H9 (cell line): Measurements from ENCODE around the gene TNFRSF1B. TPM values are rescaled to one million over a fixed set of nuclear protein-coding genes. Genes with fewer than 3 reads are reported as not detected.

Source experiments
- DNase-seq: peaks from one replicate; pipeline ENCODE4 v3.0.0-alpha.2; 2017
- H2AFZ ChIP-seq: one replicate; pipeline ENCODE4 v1.6.1; 2013; ENCODE audit warnings: mild to moderate bottlenecking, low read length, control low read depth, moderate library complexity
- H2AK5ac ChIP-seq: 2 replicates; pipeline ENCODE4 v1.6.1; 2013; ENCODE audit warnings: low read length, control low read depth, mixed read lengths; ENCODE audit not compliant: insufficient read length
- H2BK120ac ChIP-seq: one replicate; pipeline ENCODE4 v1.6.1; 2013; ENCODE audit warnings: low read depth, mild to moderate bottlenecking, low read length, control low read depth, inconsistent platforms; ENCODE audit not compliant: poor library complexity, severe bottlenecking
- H2BK12ac ChIP-seq: 2 replicates; pipeline ENCODE4 v1.6.1; 2013; ENCODE audit warnings: low read length, control low read depth, mixed read lengths, low read depth; ENCODE audit not compliant: insufficient read length
- H2BK15ac ChIP-seq: 2 replicates; pipeline ENCODE4 v1.6.1; 2013; ENCODE audit warnings: low read depth, low read length, control low read depth
- H2BK20ac ChIP-seq: one replicate; pipeline ENCODE4 v1.6.1; 2013; ENCODE audit warnings: low read depth, mild to moderate bottlenecking, low read length, control low read depth, inconsistent platforms; ENCODE audit not compliant: poor library complexity, severe bottlenecking
- H2BK5ac ChIP-seq: 2 replicates; pipeline ENCODE4 v1.6.1; 2013; ENCODE audit warnings: low read length, control low read depth, mixed read lengths; ENCODE audit not compliant: insufficient read length
- H3K14ac ChIP-seq: 2 replicates; pipeline ENCODE4 v1.6.1; 2013; ENCODE audit warnings: low read length, control low read depth; ENCODE audit not compliant: insufficient read depth
- H3K18ac ChIP-seq: 2 replicates; pipeline ENCODE4 v1.6.1; 2013; ENCODE audit warnings: low read depth, mild to moderate bottlenecking, mixed read lengths, low read length, control low read depth; ENCODE audit not compliant: insufficient read length
- H3K23ac ChIP-seq: 2 replicates; pipeline ENCODE4 v1.6.1; 2013; ENCODE audit warnings: low read length, control low read depth, mixed read lengths, low read depth; ENCODE audit not compliant: insufficient read length
- H3K23me2 ChIP-seq: 2 replicates; pipeline ENCODE4 v1.6.1; 2013; ENCODE audit warnings: low read depth, mild to moderate bottlenecking, mixed read lengths, low read length, control low read depth; ENCODE audit not compliant: insufficient read length, poor library complexity, severe bottlenecking
- H3K27ac ChIP-seq: 2 replicates; pipeline ENCODE4 v1.5.1; 2013; ENCODE audit warnings: low read length, control low read depth, mixed read lengths, low read depth; ENCODE audit not compliant: insufficient read length
- H3K27me3 ChIP-seq: 2 replicates; pipeline ENCODE4 v1.6.1; 2013; ENCODE audit warnings: low read length, control low read depth, inconsistent platforms; ENCODE audit not compliant: insufficient read depth
- H3K4ac ChIP-seq: 2 replicates; pipeline ENCODE4 v1.6.1; 2013; ENCODE audit warnings: low read depth, mild to moderate bottlenecking, control low read depth, inconsistent platforms, low read length, moderate library complexity
- H3K4me1 ChIP-seq: 2 replicates; pipeline ENCODE4 v1.6.1; 2013; ENCODE audit warnings: low read length, control low read depth, inconsistent platforms; ENCODE audit not compliant: insufficient read depth
- H3K4me2 ChIP-seq: 2 replicates; pipeline ENCODE4 v1.6.1; 2013; ENCODE audit warnings: low read length, control low read depth, mixed read lengths; ENCODE audit not compliant: insufficient read length, insufficient read depth
- H3K56ac ChIP-seq: 2 replicates; pipeline ENCODE4 v1.6.1; 2013; ENCODE audit warnings: low read depth, mild to moderate bottlenecking, mixed read lengths, low read length, control low read depth; ENCODE audit not compliant: insufficient read length
- H3K79me1 ChIP-seq: 2 replicates; pipeline ENCODE4 v1.6.1; 2013; ENCODE audit warnings: low read depth, mild to moderate bottlenecking, moderate library complexity, low read length, control low read depth, inconsistent platforms; ENCODE audit not compliant: insufficient read depth, poor library complexity, severe bottlenecking
- H3K79me2 ChIP-seq: 2 replicates; pipeline ENCODE4 v1.6.1; 2013; ENCODE audit warnings: low read length, control low read depth, inconsistent platforms; ENCODE audit not compliant: insufficient read depth
- H3K9ac ChIP-seq: 2 replicates; pipeline ENCODE4 v1.6.1; 2013; ENCODE audit warnings: low read length, control low read depth, mixed read lengths; ENCODE audit not compliant: insufficient read length; ENCODE audit errors: extremely low read depth
- H3K9me3 ChIP-seq: one replicate; pipeline ENCODE4 v1.6.1; 2013; ENCODE audit warnings: low read depth, low read length, inconsistent platforms; ENCODE audit not compliant: control insufficient read depth
- H3T11ph ChIP-seq: one replicate; pipeline ENCODE4 v1.6.1; 2013; ENCODE audit warnings: mild to moderate bottlenecking, low read length, control low read depth, inconsistent platforms
- H4K20me1 ChIP-seq: one replicate; pipeline ENCODE4 v1.6.1; 2013; ENCODE audit not compliant: control insufficient read depth, insufficient read length, insufficient read depth
- H4K5ac ChIP-seq: 2 replicates; pipeline ENCODE4 v1.6.1; 2013; ENCODE audit warnings: low read depth, mild to moderate bottlenecking, mixed read lengths, low read length, control low read depth; ENCODE audit not compliant: insufficient read length
- H4K8ac ChIP-seq: replicated peaks from 2 replicates; pipeline ENCODE4 v1.6.1; 2013; ENCODE audit warnings: low read length, control low read depth, mixed read lengths, low read depth; ENCODE audit not compliant: insufficient read length
- H4K91ac ChIP-seq: 2 replicates; pipeline ENCODE4 v1.6.1; 2013; ENCODE audit warnings: low read depth, mild to moderate bottlenecking, moderate library complexity, mixed read lengths, low read length, control low read depth; ENCODE audit not compliant: insufficient read length
- H3K27ac Mint-ChIP-seq, 3 experiments: 2 replicates in 2 of 3; 3 replicates in 1 of 3; pipeline ENCODE4 v1.8.0; 2020 to 2021; ENCODE audit warnings: mixed read lengths in 3 of 3, mild to moderate bottlenecking in 1 of 3, moderate library complexity in 1 of 3
- H3K27me3 Mint-ChIP-seq: 2 replicates; pipeline ENCODE4 v1.8.0; 2021; ENCODE audit warnings: low read depth, mild to moderate bottlenecking, moderate library complexity, mixed read lengths
- H3K36me3 Mint-ChIP-seq, 3 experiments: 2 replicates in 2 of 3; 3 replicates in 1 of 3; pipeline ENCODE4 v1.8.0; 2020 to 2021; ENCODE audit warnings: low read depth in 3 of 3, mixed read lengths in 3 of 3; ENCODE audit not compliant: insufficient read depth in 1 of 3
- H3K4me1 Mint-ChIP-seq, 2 experiments: 2 replicates each; pipeline ENCODE4 v1.8.0; 2020; ENCODE audit warnings: mixed read lengths in 2 of 2
- H3K4me3 Mint-ChIP-seq, 2 experiments: 2 replicates in 1 of 2; 3 replicates in 1 of 2; pipeline ENCODE4 v1.8.0; 2020 to 2021; ENCODE audit warnings: mild to moderate bottlenecking in 2 of 2, mixed read lengths in 2 of 2, moderate library complexity in 1 of 2
- H3K9me3 Mint-ChIP-seq, 2 experiments: 2 replicates in 1 of 2; 3 replicates in 1 of 2; pipeline ENCODE4 v1.8.0; 2020; ENCODE audit warnings: mild to moderate bottlenecking in 2 of 2, mixed read lengths in 2 of 2, moderate library complexity in 1 of 2
- CTCF ChIP-seq: fragments of 200-600 bp; sonication (generic); conservative IDR thresholded peaks from 3 replicates; pipeline ENCODE4 v1.8.0; 2021; ENCODE audit warnings: antibody characterized with exemption, mild to moderate bottlenecking
- WGBS: extraction: QIAGEN DNeasy Blood & Tissue Kit; methylation state at CpG from one replicate; pipeline ENCODE4 v1.1.7; 2013; ENCODE audit warnings: missing lambda C conversion rate, low lambda C conversion rate, mixed read lengths; ENCODE audit not compliant: insufficient read length; ENCODE audit errors: extremely low coverage; 5-methylcytosine and 5-hydroxymethylcytosine counted together
- total RNA-seq: library from RNA; stranded (reverse); gene quantifications from 2 replicates; pipeline ENCODE4 v1.2.1, GENCODE V29; 2021

The TNFRSF1B gene
- total RNA-seq, 1 experiment from 2014 or later = 0.57 TPM

- no peak overlapping the region for H3K4me3 Mint-ChIP-seq
- Histone ChIP-seq H4K5ac (no peak overlapping the region), H3K4me1 (no peaks in the 10 kb centered on the region), H3K9me3 (no peaks in the 10 kb centered on the region), H2BK20ac (no peak overlapping the region), H2BK12ac (no peak overlapping the region), H2AK5ac (no peak overlapping the region), H3K56ac (no peak overlapping the region), H3K14ac (no peak overlapping the region), H4K8ac (no peak overlapping the region), H2AFZ (no peak overlapping the region), H3K79me2 (no peaks in the 10 kb centered on the region), H2BK120ac (no peak overlapping the region), H2BK15ac (no peak overlapping the region), H4K91ac (no peak overlapping the region), H3K27ac (no peak overlapping the region), H3K4ac (no peak overlapping the region), H3K18ac (no peak overlapping the region), H3K23ac (no peak overlapping the region), H4K20me1 (no peaks in the 10 kb centered on the region), H3K27me3 (no peaks in the 10 kb centered on the region), H3K79me1 (no peaks in the 10 kb centered on the region), H3K9ac (no peak overlapping the region), H2BK5ac (no peak overlapping the region), H3K4me2 (no peak overlapping the region), H3K23me2 (no peaks in the 10 kb centered on the region), H3T11ph (no peak overlapping the region)
- H3K27me3 Mint-ChIP-seq = no peaks in the 10 kb centered on the region
- H3K27ac Mint-ChIP-seq = no peak overlapping the region
- WGBS = no CpG with 5 or more reads among the region's 10 CpGs
- no peaks in the 10 kb centered on the region; a peak in 1 of 4 replicates for H3K4me1 Mint-ChIP-seq
- no peak for TF ChIP-seq CTCF
- H3K36me3 Mint-ChIP-seq = no peaks in the 10 kb centered on the region; a peak in 1 of 7 replicates
- no peaks in the 10 kb centered on the region for H3K9me3 Mint-ChIP-seq
- DNase-seq = no peak
Measured at GRCh38 chr1:12134716-12135115, 32.1 kb upstream of the TNFRSF1B start.
